Measurements from ENCODE around the gene PNPLA5. TPM values are rescaled to one million over a fixed set of nuclear protein-coding genes. Genes with fewer than 3 reads are reported as not detected.

PNPLA5 gene
- total and polyA plus RNA-seq, 2 of the 8 experiments (the other 6 are each of a cell fraction or from before 2014, with no cell fraction given), result 3.9 to 6.8 TPM

DNA sequence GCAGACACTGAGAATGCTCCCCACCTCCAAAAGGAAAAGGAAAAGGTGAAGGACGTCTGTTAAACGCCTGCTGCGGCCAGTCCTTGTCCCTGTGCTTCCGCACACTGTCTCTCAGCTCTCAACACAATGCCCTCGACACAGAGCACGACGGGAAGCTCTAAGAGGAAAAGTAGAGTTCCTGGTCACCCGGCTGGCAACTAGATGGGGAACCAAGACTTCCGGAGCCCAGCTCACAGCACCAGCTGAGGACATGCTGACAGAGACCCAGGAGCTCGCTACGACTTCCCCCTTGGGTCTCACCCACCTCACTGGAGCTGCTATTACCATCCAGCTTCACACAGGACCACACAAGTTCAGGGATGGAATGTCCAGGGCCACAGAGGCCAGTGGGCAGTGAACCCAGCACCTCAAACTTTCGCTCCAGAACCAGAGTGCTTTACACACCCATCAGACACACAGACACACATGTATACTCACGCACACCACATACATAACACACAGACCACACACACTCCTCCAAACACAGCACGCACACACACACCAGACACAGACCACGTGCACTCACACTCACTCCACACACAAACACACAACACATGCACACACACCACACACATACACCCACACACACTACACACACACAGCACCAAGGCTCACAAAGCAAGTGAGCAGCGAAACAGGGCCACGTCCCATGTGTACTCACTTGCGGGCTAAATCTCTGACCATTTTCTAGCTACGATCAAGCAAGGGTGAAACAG lies 39.1 kb downstream of the PNPLA5 start:
- CTCF ChIA-PET (ENCODE audit: partially characterized antibody), result interaction anchor here (0.6 to 3.7 kb wide), 11 partner anchors 8 to 674 kb away, joined by 3 to 24 read pairs (median 3); no protein-coding TSS in a partner anchor
- H3K79me2 ChIP-seq (ENCODE audit: control insufficient read depth in 1 of 2, insufficient read depth in 2 of 2, low read length in 2 of 2), result peaks cover 0 to 73% of the 10 kb centered on the region in 2 experiments; a peak in 2 of 4 replicates
- TF ChIP-seq SIN3A (conservative IDR thresholded peaks at IDR 0.05 in 1 of 2, IDR thresholded peaks at IDR 0.05 in 1 of 2; ENCODE audit: low read depth in 1 of 2, low read length in 2 of 2) (no peak), JUND (IDR thresholded peaks at IDR 0.05; ENCODE audit: low read length) (no peak), CHD1 (IDR thresholded peaks at IDR 0.05; ENCODE audit: low read depth, low read length) (no peak), FOSL1 (IDR thresholded peaks at IDR 0.05; ENCODE audit: insufficient read depth, low read depth, low read length) (no peak), TCF12 (IDR thresholded peaks at IDR 0.05; ENCODE audit: low read depth, low read length) (no peak), HDAC6 (IDR thresholded peaks at IDR 0.05; ENCODE audit: low read depth, low read length) (no peak), GTF2F1 (IDR thresholded peaks at IDR 0.05; ENCODE audit: borderline replicate concordance, low read depth, low read length) (no peak), NRF1 (IDR thresholded peaks at IDR 0.05; ENCODE audit: low read depth, low read length) (no peak), CHD2 (IDR thresholded peaks at IDR 0.05; ENCODE audit: low read length) (no peak), POLR2AphosphoS5 (IDR thresholded peaks at IDR 0.05; ENCODE audit: low read depth, low read length) (no peak; the same call in 1 of the 2 replicates), EP300 (IDR thresholded peaks at IDR 0.05; ENCODE audit: borderline replicate concordance in 1 of 2, low read depth in 2 of 2, low read length in 2 of 2) (no peak), YY1 (IDR thresholded peaks at IDR 0.05; ENCODE audit: low read depth, low read length) (no peak)

More for the DNA sequence above, 39.1 kb downstream of the PNPLA5 start:
- Histone ChIP-seq H3K23ac (ENCODE audit: insufficient read length) (no peak overlapping the region), H3K4me3 (ENCODE audit: extremely low read depth in 1 of 4, insufficient read depth in 2 of 4, low read depth in 3 of 4, low read length in 4 of 4) (no peak overlapping the region), H2BK15ac (ENCODE audit: low read length) (peak overlapping the region; percentile 97; the same call in 1 of the 2 replicates), H2BK12ac (ENCODE audit: low read depth, low read length) (peak overlapping the region; percentile 97), H3K14ac (ENCODE audit: insufficient read length) (no peak overlapping the region), H2AK5ac (ENCODE audit: low read depth, low read length) (peak overlapping the region; percentile 91; the same call in 1 of the 2 replicates), H3K9me3 (ENCODE audit: insufficient read depth in 2 of 2, low read depth in 1 of 2, low read length in 1 of 2) (peaks cover 0 to 8% of the 10 kb centered on the region in 2 experiments; a peak in 1 of 4 replicates), H4K91ac (replicated peaks; ENCODE audit: insufficient read length, low read length) (peak overlapping the region; percentile 82), H3K4me1 (replicated peaks in 1 of 4; ENCODE audit: control insufficient read depth in 3 of 4, insufficient read depth in 4 of 4, low read length in 3 of 4) (peaks cover 0 to 6% (median 0%) of the 10 kb centered on the region in 4 experiments; a peak in 5 of 7 replicates), H3K36me3 (ENCODE audit: control insufficient read depth in 2 of 4, insufficient read depth in 4 of 4, low read length in 3 of 4) (no peaks in the 10 kb centered on the region; a peak in 1 of 8 replicates), H4K20me1 (replicated peaks in 1 of 2; ENCODE audit: control insufficient read depth in 1 of 2, insufficient read depth in 2 of 2, low read length in 2 of 2) (peaks cover 7 to 16% of the 10 kb centered on the region in 2 experiments), H2AFZ (ENCODE audit: low read length) (no peak overlapping the region), H2BK5ac (ENCODE audit: low read depth, low read length) (no peak overlapping the region; the same call in 1 of the 2 replicates), H3K27ac (ENCODE audit: low read depth, low read length) (no peak overlapping the region), H3K4ac (replicated peaks; ENCODE audit: insufficient read length, low read depth, low read length) (no peak overlapping the region), H3K56ac (replicated peaks; ENCODE audit: insufficient read length, low read depth, low read length) (no peak overlapping the region), H2BK20ac (ENCODE audit: low read length) (peak overlapping the region; percentile 21; the same call in 1 of the 2 replicates), H3K18ac (ENCODE audit: extremely low read depth, low read length) (peak overlapping the region; percentile 78; the same call in 1 of the 2 replicates), H2BK120ac (replicated peaks; ENCODE audit: low read depth, low read length) (no peak overlapping the region), H4K8ac (ENCODE audit: extremely low read depth, insufficient read depth, low read length) (peak overlapping the region; percentile 59; the same call in 1 of the 2 replicates), H3K79me1 (ENCODE audit: low read depth, low read length) (peaks cover 40% of the 10 kb centered on the region), H3K9ac (replicated peaks in 1 of 4; ENCODE audit: extremely low read depth in 1 of 4, low read depth in 3 of 4, low read length in 3 of 4) (no peak overlapping the region), H4K5ac (ENCODE audit: insufficient read length, low read depth, low read length) (no peak overlapping the region), H3K27me3 (replicated peaks in 1 of 4; ENCODE audit: control insufficient read depth in 3 of 4, extremely low read depth in 1 of 4, insufficient read depth in 3 of 4, low read length in 3 of 4) (no peaks in the 10 kb centered on the region), H3K4me2 (ENCODE audit: insufficient read depth in 1 of 2, low read depth in 2 of 2, low read length in 2 of 2) (no peak overlapping the region), H3K23me2 (ENCODE audit: low read depth, low read length) (peaks cover 4% of the 10 kb centered on the region; the same call in 1 of the 2 replicates)
- 93% methylated on average over 19 of the region's 19 CpGs; no CpG with 5 or more reads in 1 of the 2 experiments for WGBS, 2 experiments (ENCODE audit: extremely low coverage in 1 of 2, insufficient coverage in 1 of 2, insufficient read length in 1 of 2, insufficient replicate concordance in 2 of 2, low coverage in 1 of 2, low lambda C conversion rate in 2 of 2, missing lambda C conversion rate in 1 of 2)
- no peak for FAIRE-seq
- no peak for DNase-seq (ENCODE audit: low read depth in 1 of 2, low spot score in 2 of 2)
- POLR2A ChIA-PET (ENCODE audit: partially characterized antibody), result interaction anchor here (1.0 to 2.0 kb wide), 5 partner anchors 8 to 18 kb away, joined by 3 to 7 read pairs (median 4); partner anchors contain the start of gene SULT4A1
